Ovary (tissue), 9 donors: ENCODE results near the gene GIMAP8. TPM values are rescaled to one million over a fixed set of nuclear protein-coding genes. Genes with fewer than 3 reads are reported as not detected.

ENCODE experiments used
- DNase-seq, 5 donors: peaks; one replicate each; pipeline ENCODE4 v3.0.0-alpha.2; 2019 to 2020
- H3K27ac ChIP-seq, 2 donors: fragments of 200-600 bp; one replicate each; pipeline versions ENCODE4 v1.5.1 to v1.8.0; 2019 to 2022
- H3K27me3 ChIP-seq: fragments of 200-600 bp; one replicate; pipeline ENCODE4 v1.8.0; 2022
- H3K36me3 ChIP-seq: fragments of 200-600 bp; sonication (generic); one replicate; pipeline ENCODE4 v1.5.1; 2019
- H3K4me1 ChIP-seq: one replicate; pipeline ENCODE4 v1.8.1; 2013; ENCODE audit warnings: mild to moderate bottlenecking, moderate library complexity; ENCODE audit not compliant: insufficient read depth
- H3K4me3 ChIP-seq: fragments of 200-600 bp; sonication (generic); one replicate; pipeline ENCODE4 v1.5.1; 2017
- H3K9me3 ChIP-seq, 2 donors: fragments of 200-600 bp in 1 of 2; sonication (generic) in 1 of 2; one replicate each; pipeline versions ENCODE4 v1.5.1 to v1.8.1; 2013 to 2019; ENCODE audit warnings: mild to moderate bottlenecking in 1 of 2, moderate library complexity in 1 of 2
- CTCF ChIP-seq, 3 donors: fragments of 450-650 bp in 2 of 3; fragments of 200-600 bp in 1 of 3; IDR thresholded peaks; one replicate each; pipeline versions ENCODE4 v1.5.1 to v1.8.0; 2016 to 2022; ENCODE audit warnings: antibody characterized with exemption in 3 of 3, mild to moderate bottlenecking in 1 of 3
- EP300 ChIP-seq: sonication (generic); formaldehyde crosslinking; IDR thresholded peaks from one replicate; pipeline ENCODE4 v1.6.1; 2017; ENCODE audit warnings: antibody characterized with exemption
- POLR2A ChIP-seq: fragments of 450-650 bp; IDR thresholded peaks from one replicate; pipeline ENCODE4 v1.6.1; 2017; ENCODE audit warnings: antibody characterized with exemption, mild to moderate bottlenecking, moderate library complexity
- WGBS, 3 donors: extraction: QIAGEN DNeasy Blood & Tissue Kit in 1 of 3; methylation state at CpG; one replicate each; pipeline versions ENCODE4 v1.1.5 to v1.1.7; 2013 to 2017; 5-methylcytosine and 5-hydroxymethylcytosine counted together
- intact Hi-C, 4 donors: fragments of 100-400 bp; cut with DNase I; formaldehyde crosslinking; loops; one replicate each; pipeline versions ENCODE4 v1.11.0 to v1.15.1; 2022 to 2023
- polyA plus RNA-seq, 2 donors: library from polyadenylated mRNA; stranded (reverse); fragments of 200-250 nt in 1 of 2; fragments of 350-450 nt in 1 of 2; fragmentation: Illumina TruSeq in 1 of 2; extraction: RNeasy Lipid Tissue Mini Kit (QIAGEN cat#74804) in 1 of 2; gene quantifications; one replicate each; pipeline ENCODE4 v1.2.3, GENCODE V29; 2013 to 2014
- total RNA-seq, 7 donors: library from RNA; depleted of rRNA in 2 of 7; stranded (reverse); fragments of >200 nt in 2 of 7; fragmentation: NEBNext Ultra II Directional in 3 of 7; extraction: Animal tissue kit (Norgen Biotek cat#: 25700) in 3 of 7; gene quantifications; one replicate each; pipeline versions ENCODE4 v1.1.0 to v1.2.4, GENCODE V29; 2016 to 2023
- donor health status: DM: no; HTN: no; CAD: no; lungs with moderate emphysema.
- donor health status: DM: no; HTN: no; CAD: no.
- donor health status: Bipolar disorder and iron deficiency.
- donor health status: DM: yes; HTN: yes; CAD: no.
- donor health status: DM: no; HTN: no; CAD: no.
- donor health status: DM: yes; HTN: yes; CAD: no.

The GIMAP8 gene
- total and polyA plus RNA-seq, 9 donors, result 2.1 to 22.8 (median 6.9) TPM

- no peak for DNase-seq
- WGBS, 3 donors, result 39 to 55% (median 49%) methylated on average over 3 of the region's 3 CpGs
- Histone ChIP-seq H3K36me3 (no peaks in the 10 kb centered on the region), H3K27ac (no peak overlapping the region), H3K9me3 (no peaks in the 10 kb centered on the region), H3K27me3 (no peaks in the 10 kb centered on the region), H3K4me3 (no peak overlapping the region), H3K4me1 (no peaks in the 10 kb centered on the region)
- intact Hi-C loops, result no loop called here
- no peak for TF ChIP-seq EP300
- no peak for TF ChIP-seq POLR2A
- no peak for TF ChIP-seq CTCF (IDR thresholded peaks at IDR 0.05)
Measured at GRCh38 chr7:150503581-150503980, 53.2 kb downstream of the GIMAP8 start.

GRCh38 chr7:150507947-150508602 is 57.6 kb downstream of the GIMAP8 start:
- DNase-seq, result no peak
- no peaks in the 10 kb centered on the region for H3K36me3 ChIP-seq
- H3K27ac ChIP-seq, result no peak overlapping the region
- no peak overlapping the region for H3K4me3 ChIP-seq
- no peaks in the 10 kb centered on the region for H3K4me1 ChIP-seq
- 87 to 89% (median 87%) methylated on average over 4 of the region's 4 CpGs for WGBS, 3 donors
- no peak for TF ChIP-seq CTCF (IDR thresholded peaks at IDR 0.05)
- TF ChIP-seq EP300, result no peak
- no peak for TF ChIP-seq POLR2A
- H3K27me3 ChIP-seq, result no peaks in the 10 kb centered on the region
- H3K9me3 ChIP-seq, result peaks cover 0 to 3% of the 10 kb centered on the region in 2 donors
- intact Hi-C loops, result no loop called here

- Histone ChIP-seq H3K36me3 (no peaks in the 10 kb centered on the region), H3K4me1 (no peaks in the 10 kb centered on the region), H3K4me3 (no peak overlapping the region), H3K27me3 (no peaks in the 10 kb centered on the region), H3K9me3 (peaks cover 0 to 3% of the 10 kb centered on the region in 2 donors), H3K27ac (no peak overlapping the region)
- WGBS, 3 donors, result 59 to 73% (median 68%) methylated on average over 2 of the region's 2 CpGs
- intact Hi-C loops, result no loop called here
- no peak for DNase-seq
- no peak for TF ChIP-seq CTCF (IDR thresholded peaks at IDR 0.05)
- TF ChIP-seq EP300, result no peak
- no peak for TF ChIP-seq POLR2A
Measured at GRCh38 chr7:150511048-150511447, 60.6 kb downstream of the GIMAP8 start.

- H3K4me3 ChIP-seq, result no peak overlapping the region
- WGBS, 3 donors, result 90 to 96% (median 92%) methylated on average over 17 of the region's 17 CpGs
Measured at GRCh38 chr7:150513758-150514157, 63.3 kb downstream of the GIMAP8 start.

More at GRCh38 chr7:150513758-150514157, 63.3 kb downstream of the GIMAP8 start:
- TF ChIP-seq CTCF (IDR thresholded peaks at IDR 0.05) (no peak), POLR2A (no peak), EP300 (no peak)
- Histone ChIP-seq H3K36me3 (no peaks in the 10 kb centered on the region), H3K27ac (no peak overlapping the region), H3K9me3 (peaks cover 0 to 3% of the 10 kb centered on the region in 2 donors), H3K4me1 (no peaks in the 10 kb centered on the region), H3K27me3 (no peaks in the 10 kb centered on the region)
- intact Hi-C loops, result no loop called here
- DNase-seq, result no peak
